GM21737 (cell line): ENCODE results near the gene POLR3C.
"Not testable (repeated sequence)": the region's sequence is repeated elsewhere in the genome, so short reads cannot be mapped to it uniquely, and the experiment has no call there.

Experiments
- ATAC-seq: cut with Tn5 transposase; IDR thresholded peaks from one replicate; pipeline ENCODE4 v1.9.1; 2021; ENCODE audit warnings: mild to moderate bottlenecking, moderate library complexity; ENCODE audit not compliant: unreplicated experiment

Gene POLR3C

GRCh38 chr1:145818095-145818494 lies 5.9 kb upstream of the POLR3C start:
- ATAC-seq: not testable (repeated sequence)

- ATAC-seq: not testable (repeated sequence)
Observed at GRCh38 chr1:145822779-145823331, 1.1 kb upstream of the POLR3C start.

GRCh38 chr1:145824499-145824842 lies 471 bp downstream of the POLR3C start:
- ATAC-seq: no peak

GRCh38 chr1:145826030-145826429 lies 2.0 kb downstream of the POLR3C start:
- ATAC-seq: no peak

- no peak for ATAC-seq
Observed at GRCh38 chr1:145827966-145828365, 4.0 kb downstream of the POLR3C start.

GRCh38 chr1:145828367-145829026 lies 4.5 kb downstream of the POLR3C start:
- ATAC-seq: no peak

GRCh38 chr1:145830810-145831209 lies 6.8 kb downstream of the POLR3C start:
- not testable (repeated sequence) for ATAC-seq

- no peak for ATAC-seq
Observed at GRCh38 chr1:145837656-145838055, 13.7 kb downstream of the POLR3C start.

- ATAC-seq: no peak
Observed at GRCh38 chr1:145843031-145843430, 19.0 kb downstream of the POLR3C start.

- peak; percentile 53 for ATAC-seq
Observed at GRCh38 chr1:145845144-145845513, 21.1 kb downstream of the POLR3C start.

GRCh38 chr1:145845514-145846161 lies 21.6 kb downstream of the POLR3C start, which contains the start of gene NUDT17:
TSS of gene NUDT17 (plus strand) at chr1:145845630. CDS start at chr1:145845641, 11 bp downstream.
- peak; percentile 59 for ATAC-seq

- ATAC-seq: no peak
Observed at GRCh38 chr1:145846201-145846612, 22.2 kb downstream of the POLR3C start.

- no peak for ATAC-seq
Observed at GRCh38 chr1:145847827-145848226, 23.8 kb downstream of the POLR3C start.

- ATAC-seq: no peak
Observed at GRCh38 chr1:145849356-145850160, 25.6 kb downstream of the POLR3C start.

GRCh38 chr1:145855426-145855948 lies 31.5 kb downstream of the POLR3C start:
- no peak for ATAC-seq

GRCh38 chr1:145857170-145857569 lies 33.2 kb downstream of the POLR3C start:
- ATAC-seq: no peak

- no peak for ATAC-seq
Observed at GRCh38 chr1:145858238-145858900, 34.4 kb downstream of the POLR3C start.

GRCh38 chr1:145858901-145859490 lies 35.0 kb downstream of the POLR3C start, which contains the start of gene PIAS3:
TSS of gene PIAS3 (minus strand) at chr1:145859081. CDS start at chr1:145858990, 91 bp downstream.
- ATAC-seq: peak; percentile 83

- ATAC-seq: peak; percentile 73
Observed at GRCh38 chr1:145859491-145860023, 35.6 kb downstream of the POLR3C start.
